IMR-90 (cell line): ENCODE measurements around the gene CNGA1. TPM values are rescaled to one million over a fixed set of nuclear protein-coding genes. Genes with fewer than 3 reads are reported as not detected.

Source experiments
- ATAC-seq: fragments of 200-7000 bp; cut with Tn5 transposase; 2 replicates; pipeline ENCODE4 v1.9.1; 2020; ENCODE audit warnings: low read depth, mild to moderate bottlenecking, moderate library complexity
- BruUV-seq: library from RNA; stranded (reverse); fragments of 400-500 nt; replicated peaks from 2 replicates; lab custom pipeline; 2021; lab: Mats Ljungman, UMichigan
- CTCF ChIA-PET: fragments of 300-600 bp; formaldehyde crosslinking; extraction: SDS; loops from one replicate; lab custom pipeline; 2021; ENCODE audit warnings: antibody characterized with exemption; lab: Yijun Ruan, JAX
- POLR2A ChIA-PET: fragments of 300-600 bp; sonication (Branson Sonifier 250); formaldehyde crosslinking; loops from one replicate; lab custom pipeline; 2022; ENCODE audit warnings: antibody characterized with exemption; ENCODE audit not compliant: unreplicated experiment; lab: Charles Lee
- DNase-seq: peaks from one replicate; pipeline ENCODE4 v3.0.0; 2013
- H2AFZ ChIP-seq: replicated peaks from 2 replicates; pipeline ENCODE3; 2013; ENCODE audit warnings: low read length, mild to moderate bottlenecking; ENCODE audit not compliant: poor library complexity
- H2AK5ac ChIP-seq: 2 replicates; pipeline ENCODE4 v1.6.1; 2013; ENCODE audit warnings: low read depth, low read length, inconsistent platforms
- H2AK9ac ChIP-seq: replicated peaks from 2 replicates; pipeline ENCODE3; 2013; ENCODE audit warnings: mild to moderate bottlenecking, low read depth, low read length, moderate library complexity; ENCODE audit not compliant: poor library complexity
- H2BK120ac ChIP-seq: 2 replicates; pipeline ENCODE4 v1.6.1; 2013; ENCODE audit warnings: low read depth, low read length, inconsistent platforms
- H2BK15ac ChIP-seq: 3 replicates; pipeline ENCODE4 v1.6.1; 2013; ENCODE audit warnings: low read depth, low read length, inconsistent platforms
- H2BK20ac ChIP-seq: 2 replicates; pipeline ENCODE4 v1.6.1; 2013; ENCODE audit warnings: low read depth, mild to moderate bottlenecking, inconsistent platforms, low read length, moderate library complexity
- H2BK5ac ChIP-seq: 2 replicates; pipeline ENCODE4 v1.6.1; 2013; ENCODE audit warnings: mild to moderate bottlenecking, low read depth, low read length, inconsistent platforms; ENCODE audit not compliant: poor library complexity, severe bottlenecking
- H3K14ac ChIP-seq: replicated peaks from 2 replicates; pipeline ENCODE4 v1.6.1; 2013; ENCODE audit warnings: low read depth, low read length, inconsistent platforms
- H3K18ac ChIP-seq: 2 replicates; pipeline ENCODE4 v1.6.1; 2013; ENCODE audit warnings: low read depth, low read length, control low read depth
- H3K23ac ChIP-seq: 2 replicates; pipeline ENCODE4 v1.6.1; 2013; ENCODE audit warnings: low read depth, low read length, inconsistent platforms
- H3K27ac ChIP-seq: 2 replicates; pipeline ENCODE4 v1.5.1; 2013; ENCODE audit warnings: mild to moderate bottlenecking, control low read depth, low read length; ENCODE audit not compliant: insufficient read depth
- H3K27me3 ChIP-seq: 2 replicates; pipeline ENCODE4 v1.6.1; 2013; ENCODE audit warnings: low read length; ENCODE audit not compliant: control insufficient read depth, insufficient read depth
- H3K36me3 ChIP-seq: 2 replicates; pipeline ENCODE4 v1.6.1; 2013; ENCODE audit warnings: low read length, mixed read lengths; ENCODE audit not compliant: control insufficient read depth, insufficient read depth
- H3K4ac ChIP-seq: 2 replicates; pipeline ENCODE4 v1.6.1; 2013; ENCODE audit warnings: low read depth, low read length, inconsistent platforms
- H3K4me1 ChIP-seq: 2 replicates; pipeline ENCODE4 v1.6.1; 2013; ENCODE audit warnings: low read length, mixed read lengths; ENCODE audit not compliant: control insufficient read depth, insufficient read depth
- H3K4me2 ChIP-seq: 2 replicates; pipeline ENCODE4 v1.6.1; 2013; ENCODE audit warnings: low read depth, mild to moderate bottlenecking, control low read depth, low read length, moderate library complexity
- H3K4me3 ChIP-seq: 2 replicates; pipeline ENCODE4 v1.5.1; 2013; ENCODE audit warnings: low read depth, mild to moderate bottlenecking, control low read depth, low read length, moderate library complexity; ENCODE audit not compliant: insufficient read depth
- H3K56ac ChIP-seq: 2 replicates; pipeline ENCODE4 v1.6.1; 2013; ENCODE audit warnings: low read length, inconsistent platforms; ENCODE audit not compliant: insufficient read depth; ENCODE audit errors: extremely low read depth
- H3K79me1 ChIP-seq, 2 experiments: 2 replicates each; pipeline ENCODE4 v1.6.1; 2013; ENCODE audit warnings: low read length in 2 of 2, inconsistent platforms in 1 of 2, low read depth in 1 of 2
- H3K9ac ChIP-seq: 2 replicates; pipeline ENCODE4 v1.6.1; 2013; ENCODE audit warnings: low read depth, low read length, control low read depth
- H3K9me1 ChIP-seq: 2 replicates; pipeline ENCODE4 v1.6.1; 2013; ENCODE audit warnings: low read length, inconsistent platforms; ENCODE audit not compliant: insufficient read depth
- H3K9me3 ChIP-seq: 2 replicates; pipeline ENCODE4 v1.6.1; 2013; ENCODE audit warnings: low read length; ENCODE audit not compliant: control insufficient read depth, insufficient read depth
- H4K20me1 ChIP-seq: 2 replicates; pipeline ENCODE4 v1.6.1; 2013; ENCODE audit warnings: low read length, inconsistent platforms; ENCODE audit not compliant: insufficient read depth
- H4K5ac ChIP-seq: 2 replicates; pipeline ENCODE4 v1.6.1; 2013; ENCODE audit warnings: mild to moderate bottlenecking, low read depth, low read length, control low read depth
- H4K8ac ChIP-seq, 2 experiments: 2 replicates each; pipeline ENCODE4 v1.6.1; 2013; ENCODE audit warnings: low read depth in 2 of 2, low read length in 2 of 2, control low read depth in 1 of 2, inconsistent platforms in 1 of 2
- H4K91ac ChIP-seq: 2 replicates; pipeline ENCODE4 v1.6.1; 2013; ENCODE audit warnings: low read depth, low read length, inconsistent platforms; ENCODE audit not compliant: insufficient read depth
- BHLHE40 ChIP-seq: fragments of 150-350 bp; IDR thresholded peaks from 2 replicates; pipeline ENCODE4 v1.6.1; 2016; ENCODE audit warnings: mild to moderate bottlenecking, low read depth, low read length
- CEBPB ChIP-seq: IDR thresholded peaks from 2 replicates; pipeline ENCODE4 v1.6.1; 2012; ENCODE audit warnings: low read depth, low read length, improper control_type of control experiment
- CHD1 ChIP-seq: IDR thresholded peaks from 2 replicates; pipeline ENCODE4 v1.6.1; 2012; ENCODE audit warnings: low read depth, low read length, improper control_type of control experiment
- ELK1 ChIP-seq: fragments of 150-350 bp; IDR thresholded peaks from 2 replicates; pipeline ENCODE4 v1.6.1; 2016; ENCODE audit warnings: low read depth, mild to moderate bottlenecking, low read length, moderate library complexity, borderline replicate concordance
- FOS ChIP-seq: fragments of 150-350 bp; IDR thresholded peaks from 2 replicates; pipeline ENCODE4 v1.6.1; 2016; ENCODE audit warnings: low read depth, low read length
- MAFK ChIP-seq: IDR thresholded peaks from 2 replicates; pipeline ENCODE4 v1.6.1; 2012; ENCODE audit warnings: low read depth, low read length, improper control_type of control experiment
- MAZ ChIP-seq: IDR thresholded peaks from 2 replicates; pipeline ENCODE4 v1.6.1; 2012; ENCODE audit warnings: low read depth, mild to moderate bottlenecking, low read length, improper control_type of control experiment, moderate library complexity, borderline replicate concordance
- MXI1 ChIP-seq: IDR thresholded peaks from 2 replicates; pipeline ENCODE4 v1.6.1; 2012; ENCODE audit warnings: low read depth, mild to moderate bottlenecking, low read length, moderate library complexity, borderline replicate concordance
- NFE2L2 ChIP-seq: fragments of 150-350 bp; IDR thresholded peaks from 2 replicates; pipeline ENCODE4 v1.6.1; 2016; ENCODE audit warnings: low read depth, mild to moderate bottlenecking, low read length
- POLR2A ChIP-seq: IDR thresholded peaks from 2 replicates; pipeline ENCODE4 v1.6.1; 2012; ENCODE audit warnings: mild to moderate bottlenecking, low read depth, low read length
- RAD21 ChIP-seq: IDR thresholded peaks from 2 replicates; pipeline ENCODE4 v1.6.1; 2012; ENCODE audit warnings: low read length, improper control_type of control experiment
- RCOR1 ChIP-seq: IDR thresholded peaks from 2 replicates; pipeline ENCODE4 v1.6.1; 2012; ENCODE audit warnings: mild to moderate bottlenecking, low read length, improper control_type of control experiment; ENCODE audit not compliant: insufficient replicate concordance
- RFX5 ChIP-seq: IDR thresholded peaks from 2 replicates; pipeline ENCODE4 v1.8.0; 2012; ENCODE audit warnings: low read depth, mild to moderate bottlenecking, low read length, moderate library complexity
- SMC3 ChIP-seq: fragments of 150-350 bp; IDR thresholded peaks from 2 replicates; pipeline ENCODE4 v1.6.1; 2016; ENCODE audit warnings: low read depth, mild to moderate bottlenecking, antibody characterized with exemption, low read length, moderate library complexity
- USF2 ChIP-seq: fragments of 150-350 bp; IDR thresholded peaks from 2 replicates; pipeline ENCODE4 v1.6.1; 2017; ENCODE audit warnings: mild to moderate bottlenecking, antibody characterized with exemption, low read length, low read depth
- WGBS, 2 experiments: methylation state at CpG; one replicate each; pipeline versions ENCODE4 v1.1.5 to v1.1.7; 2013; ENCODE audit warnings: missing lambda C conversion rate in 2 of 2; ENCODE audit not compliant: insufficient read length in 1 of 2; ENCODE audit errors: extremely low coverage in 2 of 2; 5-methylcytosine and 5-hydroxymethylcytosine counted together
- dilution Hi-C: fragments of 300-500 bp; cut with HindIII; formaldehyde crosslinking; loops from one replicate; pipeline ENCODE4 v1.14.3; 2018; ENCODE audit warnings: low sequenced_read_pairs; ENCODE audit not compliant: unreplicated experiment
- in situ Hi-C: fragments of 300-500 bp; cut with MboI; formaldehyde crosslinking; loops from 3 replicates; pipeline ENCODE4 v1.14.3; 2019; ENCODE audit warnings: low sequenced_read_pairs, inconsistent platforms, mixed read lengths
- intact Hi-C: fragments of 100-400 bp; cut with micrococcal nuclease; formaldehyde crosslinking; loops from 2 replicates; pipeline ENCODE4 v1.10.0; 2022
- polyA plus RNA-seq, 3 experiments: library from polyadenylated mRNA; depleted of rRNA; stranded (reverse); fragments of >200 nt; gene quantifications; 2 replicates each; pipeline ENCODE4 v1.2.3, GENCODE V29; 2012; ENCODE audit warnings: low replicate concordance in 1 of 3
- total RNA-seq: library from RNA; depleted of rRNA; stranded (reverse); fragments of >200 nt; gene quantifications from 2 replicates; pipeline ENCODE4 v1.2.3, GENCODE V29; 2012
- TF ChIP-seq, protein P1 (sequence below): conservative IDR thresholded peaks from 2 replicates; pipeline ENCODE4 v1.5.1; 2012; ENCODE audit warnings: mild to moderate bottlenecking, low read depth, low read length, improper control_type of control experiment

The CNGA1 gene
- total and polyA plus RNA-seq, 2 of the 4 experiments (the other 2 are of a cell fraction) = not detected

- no peaks in the 10 kb centered on the region for H3K27me3 ChIP-seq
- H3K9me1 ChIP-seq = peaks cover 4% of the 10 kb centered on the region
- no peak overlapping the region for H2BK120ac ChIP-seq
- dilution Hi-C loops = no loop called here
- H3K36me3 ChIP-seq = peaks cover 19% of the 10 kb centered on the region
- H3K18ac ChIP-seq = no peak overlapping the region
- peaks cover 27 to 28% of the 10 kb centered on the region in 2 experiments for H3K79me1 ChIP-seq
- H2BK5ac ChIP-seq = no peak overlapping the region
- ChIA-PET POLR2A (no interaction called here), CTCF (no interaction called here)
- H3K4ac ChIP-seq = no peak overlapping the region
- H3K14ac ChIP-seq = no peak overlapping the region
- H3K4me1 ChIP-seq = peaks cover 5% of the 10 kb centered on the region; the same call in 1 of the 2 replicates
- no peak overlapping the region for H4K5ac ChIP-seq
- TF ChIP-seq RAD21 (no peak), MXI1 (no peak), SMC3 (no peak), MAFK (no peak), CHD1 (no peak), BHLHE40 (no peak), ELK1 (no peak), MAZ (no peak), USF2 (no peak), RCOR1 (no peak), NFE2L2 (no peak), FOS (no peak), RFX5 (no peak), POLR2A (no peak), CEBPB (no peak)
- TF ChIP-seq, protein P1, sequence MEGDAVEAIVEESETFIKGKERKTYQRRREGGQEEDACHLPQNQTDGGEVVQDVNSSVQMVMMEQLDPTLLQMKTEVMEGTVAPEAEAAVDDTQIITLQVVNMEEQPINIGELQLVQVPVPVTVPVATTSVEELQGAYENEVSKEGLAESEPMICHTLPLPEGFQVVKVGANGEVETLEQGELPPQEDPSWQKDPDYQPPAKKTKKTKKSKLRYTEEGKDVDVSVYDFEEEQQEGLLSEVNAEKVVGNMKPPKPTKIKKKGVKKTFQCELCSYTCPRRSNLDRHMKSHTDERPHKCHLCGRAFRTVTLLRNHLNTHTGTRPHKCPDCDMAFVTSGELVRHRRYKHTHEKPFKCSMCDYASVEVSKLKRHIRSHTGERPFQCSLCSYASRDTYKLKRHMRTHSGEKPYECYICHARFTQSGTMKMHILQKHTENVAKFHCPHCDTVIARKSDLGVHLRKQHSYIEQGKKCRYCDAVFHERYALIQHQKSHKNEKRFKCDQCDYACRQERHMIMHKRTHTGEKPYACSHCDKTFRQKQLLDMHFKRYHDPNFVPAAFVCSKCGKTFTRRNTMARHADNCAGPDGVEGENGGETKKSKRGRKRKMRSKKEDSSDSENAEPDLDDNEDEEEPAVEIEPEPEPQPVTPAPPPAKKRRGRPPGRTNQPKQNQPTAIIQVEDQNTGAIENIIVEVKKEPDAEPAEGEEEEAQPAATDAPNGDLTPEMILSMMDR = no peak
- H4K91ac ChIP-seq = no peak overlapping the region
- no peak overlapping the region for H2BK15ac ChIP-seq
- no peaks in the 10 kb centered on the region for H4K20me1 ChIP-seq
- H3K4me3 ChIP-seq = no peak overlapping the region
- H2AK9ac ChIP-seq = no peak overlapping the region
- H3K4me2 ChIP-seq = peak overlapping the region; percentile 31; the same call in 1 of the 2 replicates
- H2AFZ ChIP-seq = no peak overlapping the region
- in situ Hi-C loops = no loop called here
- DNase-seq (no peak), ATAC-seq (peak; percentile 53)
- intact Hi-C loops = no loop called here
- H3K27ac ChIP-seq = no peak overlapping the region
- H2AK5ac ChIP-seq = no peak overlapping the region
- H3K9ac ChIP-seq = no peak overlapping the region
- no peak overlapping the region for H2BK20ac ChIP-seq
- no peak overlapping the region for H4K8ac ChIP-seq
- no peaks in the 10 kb centered on the region for H3K9me3 ChIP-seq
- no peak overlapping the region; the same call in 1 of the 2 replicates for H3K23ac ChIP-seq
- no TSS peak for BruUV-seq
- no peak overlapping the region for H3K56ac ChIP-seq
- 0% methylated on average over 1 of the region's 1 CpG; no CpG with 5 or more reads in 1 of the 2 experiments for WGBS, 2 experiments
Measured at GRCh38 chr4:47907089-47907646, 109.3 kb downstream of the CNGA1 start.
